Retina (tissue), 1 donor: ENCODE measurements around the gene NAALADL2.
"Not testable (repeated sequence)": the region's sequence is repeated elsewhere in the genome, so short reads cannot be mapped to it uniquely, and the experiment has no call there.

Experiments
- DNase-seq: peaks from one replicate; pipeline ENCODE4 v3.0.0-alpha.2; 2016

NAALADL2 gene

GRCh38 chr3:175443682-175444081, 584.5 kb downstream of the NAALADL2 start:
- DNase-seq = no peak

GRCh38 chr3:175445741-175446140, 586.6 kb downstream of the NAALADL2 start:
- no peak for DNase-seq

- DNase-seq = no peak
Measured at GRCh38 chr3:175447521-175447920, 588.4 kb downstream of the NAALADL2 start.

GRCh38 chr3:175453361-175453760, 594.2 kb downstream of the NAALADL2 start:
- no peak for DNase-seq

- no peak for DNase-seq
Measured at GRCh38 chr3:175456466-175456865, 597.3 kb downstream of the NAALADL2 start.

DNA sequence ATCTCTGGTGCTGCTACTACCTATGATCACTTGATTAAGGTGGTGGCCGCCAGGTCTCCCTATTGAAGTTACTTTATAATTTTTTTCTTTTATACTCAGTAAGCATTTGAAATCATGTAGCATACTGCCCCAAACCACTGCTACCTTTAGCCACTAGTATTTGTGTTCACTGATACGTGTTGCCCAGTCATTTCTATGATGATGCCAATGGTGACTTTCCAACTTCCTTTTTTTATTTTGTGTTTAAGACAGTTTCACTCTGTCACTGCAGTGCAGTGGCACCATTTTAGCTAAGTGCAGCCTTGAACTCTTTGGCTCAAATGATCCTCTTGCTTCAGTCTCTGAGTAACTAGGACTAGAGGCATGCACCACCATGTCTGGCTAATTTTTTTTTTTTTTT, 598.2 kb downstream of the NAALADL2 start:
- no peak for DNase-seq

DNA sequence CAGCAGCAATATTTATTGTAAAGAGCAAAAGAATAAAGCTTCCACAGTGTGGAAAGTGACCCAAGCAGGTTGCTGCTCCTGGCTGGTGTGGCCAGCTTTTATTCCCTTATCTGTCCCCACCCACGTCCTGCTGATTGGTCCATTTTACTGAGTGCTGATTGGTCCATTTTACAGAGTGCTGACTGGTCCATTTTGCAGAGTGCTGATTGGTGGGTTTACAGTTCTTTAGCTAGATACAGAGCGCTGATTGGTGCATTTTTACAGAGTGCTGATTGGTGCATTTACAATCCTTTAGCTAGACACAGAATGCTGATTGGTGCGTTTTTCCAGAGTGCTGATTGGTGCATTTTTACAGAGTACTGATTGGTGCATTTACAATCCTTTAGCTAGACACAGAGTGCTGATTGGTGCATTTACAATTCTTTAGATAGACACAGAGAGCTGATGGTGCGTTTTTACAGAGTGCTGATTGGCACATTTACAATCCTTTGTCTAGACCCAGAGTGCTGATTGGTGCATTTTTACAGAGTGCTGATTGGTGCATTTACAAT, 601.8 kb downstream of the NAALADL2 start:
- not testable (repeated sequence) for DNase-seq

DNA sequence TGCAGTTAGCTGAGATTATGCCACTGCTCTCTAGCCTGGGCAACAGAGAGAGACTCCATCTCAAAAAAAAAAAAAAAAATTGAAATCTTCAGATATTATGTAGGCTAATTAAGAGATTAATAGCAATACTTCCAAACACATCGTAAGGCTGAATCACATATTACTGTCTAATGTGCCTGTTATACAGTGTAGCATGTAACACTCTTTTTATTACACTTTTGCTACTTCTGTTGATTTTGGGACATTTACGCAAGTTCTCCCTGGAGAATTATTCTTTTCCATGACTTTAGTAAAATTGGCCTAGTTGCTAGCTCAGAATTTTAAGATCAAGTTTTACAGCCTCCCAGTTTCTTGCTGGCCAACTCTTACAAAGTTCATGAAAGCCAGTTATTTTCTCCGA, 605.2 kb downstream of the NAALADL2 start:
- DNase-seq = no peak

DNA sequence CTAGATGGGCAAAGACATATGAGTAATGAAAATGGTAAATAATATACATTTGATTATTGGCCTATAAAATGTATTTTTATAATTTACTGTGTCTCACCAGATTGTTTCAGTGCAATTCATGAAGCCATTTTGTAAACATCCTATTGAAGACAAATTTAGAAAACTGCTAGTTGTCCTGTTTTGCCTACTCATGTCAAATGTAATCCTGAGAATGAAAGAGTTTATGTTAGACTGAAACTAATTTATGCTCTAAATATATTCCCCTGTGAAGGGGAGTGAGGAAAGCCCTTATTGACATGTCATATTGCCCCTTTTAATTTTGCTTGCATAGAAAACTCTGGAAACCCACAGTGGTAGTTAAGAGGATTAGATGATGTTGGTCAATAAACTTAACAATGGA, 610.0 kb downstream of the NAALADL2 start:
- no peak for DNase-seq

DNA sequence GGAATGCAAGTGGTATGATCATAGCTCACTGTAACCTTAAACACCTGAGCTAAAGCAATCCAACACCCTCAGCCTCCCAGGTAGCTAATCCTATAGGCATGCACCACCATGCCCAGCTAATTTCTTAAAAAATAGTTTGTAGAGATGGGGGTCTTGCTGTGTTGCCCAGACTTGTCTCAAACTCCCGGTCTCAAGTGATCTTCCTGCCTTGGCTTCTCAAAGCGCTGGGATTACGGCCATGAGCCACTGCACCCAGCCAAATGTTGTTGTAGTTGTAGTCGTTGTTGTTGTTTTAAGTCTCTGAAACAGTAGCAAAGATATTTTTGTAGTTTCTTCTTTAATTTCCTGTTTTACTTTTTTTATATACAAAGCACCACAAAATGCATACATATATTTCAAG, 616.6 kb downstream of the NAALADL2 start:
- no peak for DNase-seq

DNA sequence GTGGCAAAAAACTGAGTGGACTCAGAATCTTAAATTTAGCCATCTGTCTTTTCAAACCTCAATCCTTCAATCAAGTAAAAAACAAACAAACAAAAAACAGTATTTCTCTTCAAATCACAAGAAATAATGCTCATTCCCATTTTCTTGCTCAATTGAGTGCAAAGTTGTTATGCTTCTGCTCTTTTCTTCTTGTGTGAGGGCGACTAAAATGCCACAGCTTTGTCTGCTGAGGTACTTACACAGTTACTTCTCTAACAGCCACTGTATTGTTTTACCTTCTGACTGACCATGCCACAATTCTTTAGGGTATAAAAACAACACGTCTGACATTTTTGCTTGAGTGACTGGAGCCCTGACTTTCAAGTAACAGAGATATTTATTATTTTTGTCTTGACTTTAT, 617.4 kb downstream of the NAALADL2 start:
- no peak for DNase-seq

DNA sequence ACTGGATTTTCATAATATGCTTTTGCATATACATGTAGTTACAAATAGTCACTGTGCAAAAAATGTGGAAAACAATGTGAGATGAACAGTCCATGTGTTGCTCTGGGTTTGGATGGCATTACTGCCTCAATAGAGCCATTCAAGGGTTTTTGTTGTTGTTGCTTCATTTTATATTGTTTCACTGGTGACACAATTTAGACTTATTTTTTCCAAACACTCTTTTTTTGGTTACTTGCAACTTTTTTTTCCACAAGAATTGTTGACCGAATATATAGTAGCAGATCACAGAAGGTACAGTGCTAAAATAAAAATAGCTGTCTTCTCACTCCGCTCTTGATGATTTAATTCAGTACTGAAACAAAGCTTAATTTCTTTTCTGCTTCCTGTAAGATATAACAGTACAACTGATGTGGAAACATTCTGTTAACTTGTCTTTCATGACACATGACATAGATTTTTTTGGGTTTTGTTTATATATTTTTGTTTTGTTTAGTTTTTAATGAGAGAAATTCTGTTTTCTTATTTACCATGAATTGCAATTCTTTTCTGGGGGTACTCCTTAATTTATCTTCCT, 618.6 kb downstream of the NAALADL2 start:
- no peak for DNase-seq

DNA sequence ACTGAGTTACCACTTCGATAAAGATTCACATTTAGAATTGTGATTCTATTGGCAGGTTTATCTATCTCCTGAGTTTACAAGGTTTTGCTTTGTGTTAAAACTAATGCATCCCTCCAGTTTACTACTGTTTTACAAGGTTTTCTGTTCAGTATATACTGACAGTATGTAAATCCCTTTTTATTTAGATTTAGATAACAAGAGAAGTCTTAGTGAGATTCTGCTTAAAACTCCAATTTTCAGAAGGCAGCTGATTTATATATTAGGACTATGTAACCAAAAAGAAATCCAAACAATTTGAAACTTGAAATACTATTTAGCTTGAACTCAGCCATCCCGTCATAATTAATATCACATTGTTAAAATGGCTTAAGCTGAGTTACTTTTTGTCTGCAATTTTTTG, 619.2 kb downstream of the NAALADL2 start:
- no peak for DNase-seq

DNA sequence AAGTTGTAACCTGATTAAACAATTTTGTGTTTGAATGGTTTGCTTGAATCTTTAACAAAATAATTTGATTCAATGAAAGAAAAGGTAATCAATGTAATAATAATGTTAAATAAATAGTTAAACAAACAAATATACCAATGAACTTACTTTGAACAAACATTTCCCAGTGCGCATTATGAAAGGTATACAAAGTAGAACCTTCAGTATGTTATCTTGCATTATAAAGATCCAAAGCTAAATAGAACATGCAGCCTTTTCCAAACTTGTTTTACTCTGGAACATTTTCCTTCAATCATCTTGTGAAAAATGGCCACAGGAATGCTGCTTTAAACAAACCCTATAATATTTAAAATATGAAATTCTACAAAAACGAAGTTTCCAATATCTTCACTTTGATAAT, 620.0 kb downstream of the NAALADL2 start:
- no peak for DNase-seq

- DNase-seq = no peak
Measured at GRCh38 chr3:175479800-175480199, 620.7 kb downstream of the NAALADL2 start.

GRCh38 chr3:175484666-175485065, 625.5 kb downstream of the NAALADL2 start:
- no peak for DNase-seq

GRCh38 chr3:175485436-175485835, 626.3 kb downstream of the NAALADL2 start:
- no peak for DNase-seq

GRCh38 chr3:175486255-175486654, 627.1 kb downstream of the NAALADL2 start:
- DNase-seq = no peak

GRCh38 chr3:175489406-175489805, 630.3 kb downstream of the NAALADL2 start:
- no peak for DNase-seq

DNA sequence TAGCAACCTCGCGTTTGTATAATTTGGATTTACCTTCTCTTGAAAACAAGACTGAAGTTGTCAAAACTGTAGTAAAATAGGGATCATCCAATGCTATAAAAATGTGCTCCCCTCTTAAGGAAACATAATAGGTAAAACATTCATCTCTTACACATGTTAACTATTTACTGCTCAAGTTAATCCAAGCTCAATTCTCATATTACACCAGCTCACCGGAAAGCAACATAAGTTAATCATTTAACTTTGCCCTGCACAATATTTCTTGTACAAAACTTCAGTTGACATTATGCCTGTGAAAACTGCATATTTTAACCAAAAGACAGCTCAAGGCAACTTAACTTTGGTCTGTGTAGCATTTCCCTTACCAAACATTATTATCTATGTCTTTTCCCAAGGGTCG, 634.2 kb downstream of the NAALADL2 start:
- DNase-seq = no peak

GRCh38 chr3:175495331-175495730, 636.2 kb downstream of the NAALADL2 start:
- no peak for DNase-seq

- no peak for DNase-seq
Measured at GRCh38 chr3:175502155-175502554, 643.0 kb downstream of the NAALADL2 start.

DNA sequence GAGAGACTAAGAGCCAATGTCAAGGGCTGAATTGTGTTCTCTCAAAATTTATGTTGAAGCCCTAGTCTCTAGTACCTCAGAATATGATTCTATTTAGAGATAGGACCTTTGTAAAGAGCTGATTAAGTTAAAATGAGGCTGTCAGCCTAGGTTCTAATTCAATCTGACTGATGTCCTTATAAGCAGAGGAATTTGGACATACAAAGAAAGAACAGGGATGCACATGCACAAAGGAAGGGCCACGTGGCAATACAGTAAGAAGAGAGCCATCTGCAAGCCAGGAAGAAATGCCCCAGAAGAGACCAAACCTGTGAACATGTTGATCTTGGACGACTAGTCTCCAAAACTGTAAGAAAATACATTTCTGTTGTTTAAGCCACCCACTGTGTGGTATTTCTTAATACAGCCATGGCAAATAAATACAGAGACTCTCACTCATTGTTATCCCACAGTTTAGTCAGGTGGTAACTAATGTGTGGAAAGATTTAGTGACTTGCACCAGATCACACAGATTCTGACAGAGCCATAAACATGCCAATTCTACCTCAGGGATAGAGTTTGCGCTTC, 652.2 kb downstream of the NAALADL2 start:
- DNase-seq = peak; percentile 12

DNA sequence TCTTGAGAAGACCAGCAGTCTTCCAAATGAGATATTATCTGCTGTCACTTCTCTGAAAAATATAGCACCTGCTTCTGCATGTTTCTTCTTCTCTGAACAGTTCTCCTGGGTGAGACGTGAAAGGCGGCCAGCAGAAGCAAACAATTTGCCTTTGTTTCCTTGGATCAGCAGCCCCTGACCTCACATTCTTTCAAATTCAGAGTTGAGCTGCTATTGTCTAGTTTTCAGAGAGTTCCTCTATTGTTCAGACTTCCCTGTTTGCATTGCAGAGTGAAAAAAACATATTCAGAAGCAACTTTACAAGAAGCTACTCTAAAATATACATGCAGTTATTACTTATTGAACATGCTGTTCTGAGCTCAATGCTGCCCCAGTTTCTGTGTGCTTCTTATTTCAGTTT, 653.6 kb downstream of the NAALADL2 start:
- peak; percentile 56 for DNase-seq

GRCh38 chr3:175518459-175518858, 659.3 kb downstream of the NAALADL2 start:
- no peak for DNase-seq
